BLaER1 treated with 17β-estradiol and CSF1 and Interleukin-3, amounts not matched to agents 10 nM and 100 nM (cell line): ENCODE measurements around the gene MAB21L4.
A peak's percentile ranks its signal among the peaks of the same experiment; 100 is the strongest.

Experiments used
- H3K27ac ChIP-seq, 11 experiments: shearing (Covaris generic); formaldehyde crosslinking; 2 replicates each; pipeline ENCODE4 v1.8.1; 2022
- H3K27me3 ChIP-seq, 11 experiments: shearing (Covaris generic); formaldehyde crosslinking; 2 replicates each; pipeline ENCODE4 v1.8.1; 2022
- H3K36me3 ChIP-seq, 11 experiments: shearing (Covaris generic); formaldehyde crosslinking; 2 replicates each; pipeline ENCODE4 v1.8.1; 2022
- H3K4me1 ChIP-seq, 10 experiments: shearing (Covaris generic); formaldehyde crosslinking; 2 replicates each; pipeline ENCODE4 v1.8.1; 2022
- H3K4me2 ChIP-seq, 11 experiments: shearing (Covaris generic); formaldehyde crosslinking; 2 replicates each; pipeline ENCODE4 v1.8.1; 2022
- H3K4me3 ChIP-seq, 10 experiments: shearing (Covaris generic); formaldehyde crosslinking; 2 replicates each; pipeline ENCODE4 v1.8.1; 2022
- H3K9ac ChIP-seq, 11 experiments: shearing (Covaris generic); formaldehyde crosslinking; 2 replicates each; pipeline ENCODE4 v1.8.1; 2022
- H3K9me3 ChIP-seq, 11 experiments: shearing (Covaris generic); formaldehyde crosslinking; replicated peaks in 1 of 11; 2 replicates each; pipeline ENCODE4 v1.8.1; 2022
- H4K20me1 ChIP-seq, 11 experiments: shearing (Covaris generic); formaldehyde crosslinking; 2 replicates each; pipeline ENCODE4 v1.8.1; 2022
- Cebpa-rat ChIP-seq, 11 experiments: shearing (Covaris generic); IDR thresholded peaks; 2 replicates each; pipeline ENCODE4 v1.8.1; 2022

MAB21L4 gene

DNA sequence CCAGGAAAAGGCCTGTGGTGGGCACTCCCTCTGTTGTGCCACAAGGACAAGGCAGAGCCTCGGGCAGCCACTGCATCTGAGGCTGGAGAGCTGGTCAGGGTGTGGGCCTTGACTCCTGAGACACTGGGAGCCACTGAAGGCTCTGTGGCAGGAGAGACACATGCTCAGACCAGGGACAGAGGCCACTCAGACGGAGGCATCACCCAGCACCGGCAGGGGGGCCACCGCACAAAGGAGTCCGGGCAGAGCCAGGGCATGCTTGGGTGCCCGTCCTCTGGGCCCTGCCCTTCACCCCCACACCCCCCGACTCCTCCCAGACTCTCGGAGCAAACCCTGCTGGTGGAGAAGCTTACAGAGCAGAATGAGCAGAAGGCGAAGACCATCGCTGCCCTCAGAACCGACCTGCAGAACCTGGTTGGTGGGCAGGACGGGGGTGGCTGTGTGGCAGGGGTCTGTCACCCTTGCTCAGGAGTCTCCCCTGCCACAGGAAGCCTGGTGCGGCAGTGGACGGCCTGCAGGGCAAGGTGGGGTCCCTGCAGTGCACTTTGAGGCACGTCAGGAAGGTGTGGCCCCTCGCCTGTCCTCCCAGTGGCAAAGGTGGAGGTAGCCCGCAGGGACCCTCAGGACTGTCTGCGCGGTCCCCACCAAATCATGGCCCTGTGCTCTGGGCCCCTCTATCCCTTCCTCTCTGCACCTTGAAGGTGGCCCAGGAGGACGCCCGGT, 36.2 kb upstream of the MAB21L4 start:
- no peak overlapping the region for H3K27ac ChIP-seq
- peak overlapping the region in 8 of 11 experiments; percentile 31 to 83 (median 73); a peak in 13 of 22 replicates for H3K4me2 ChIP-seq
- peaks cover 0 to 9% (median 0%) of the 10 kb centered on the region in 11 experiments; a peak in 1 of 22 replicates for H3K27me3 ChIP-seq
- peaks cover 7 to 11% (median 8%) of the 10 kb centered on the region in 11 experiments; a peak in 18 of 22 replicates for H3K9me3 ChIP-seq
- no peak overlapping the region for H3K4me3 ChIP-seq
- H3K36me3 ChIP-seq = no peaks in the 10 kb centered on the region
- H3K4me1 ChIP-seq = peaks cover 6 to 53% (median 45%) of the 10 kb centered on the region in 10 experiments; a peak in 18 of 20 replicates
- no peak overlapping the region; a peak in 1 of 22 replicates for H3K9ac ChIP-seq
- H4K20me1 ChIP-seq = peaks cover 0 to 17% (median 5%) of the 10 kb centered on the region in 11 experiments; a peak in 6 of 22 replicates
- no peak for TF ChIP-seq Cebpa-rat (IDR thresholded peaks at IDR 0.05)

DNA sequence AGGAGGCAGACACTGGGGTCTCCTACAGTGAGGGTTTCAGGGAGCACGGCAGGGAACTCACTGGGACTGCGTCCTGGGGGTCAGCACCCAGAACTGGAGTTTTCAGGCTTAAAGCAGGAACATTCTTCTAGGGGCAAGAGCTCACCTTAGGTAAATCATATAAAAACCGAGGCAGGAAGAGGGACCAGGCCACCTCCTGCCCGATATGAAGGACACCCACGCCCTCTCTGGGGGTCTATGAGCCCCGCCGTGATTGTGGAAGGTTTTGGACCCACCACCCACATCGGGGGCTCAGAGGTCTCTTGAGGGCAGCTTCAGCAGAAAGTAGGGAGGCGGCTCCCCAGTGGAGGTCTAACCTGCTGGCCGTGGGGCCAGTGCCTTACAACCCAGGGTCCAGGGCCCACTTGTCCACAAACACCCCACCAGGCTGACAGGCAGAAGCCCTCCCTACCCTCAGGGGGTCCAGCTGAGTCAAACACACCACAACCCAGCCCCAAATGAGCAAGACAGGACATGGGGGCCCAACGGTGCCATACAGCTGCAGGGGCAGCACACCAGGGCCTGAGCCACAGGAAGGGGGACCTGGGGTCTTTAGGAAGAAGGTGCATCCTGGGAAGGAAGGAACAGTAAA, 35.5 kb upstream of the MAB21L4 start:
- Histone ChIP-seq H3K27ac (no peak overlapping the region), H3K36me3 (no peaks in the 10 kb centered on the region), H3K4me1 (peaks cover 6 to 57% (median 49%) of the 10 kb centered on the region in 10 experiments; a peak in 18 of 20 replicates), H3K27me3 (peaks cover 0 to 9% (median 0%) of the 10 kb centered on the region in 11 experiments; a peak in 1 of 22 replicates), H3K9ac (no peak overlapping the region; a peak in 1 of 22 replicates), H4K20me1 (peaks cover 0 to 17% (median 5%) of the 10 kb centered on the region in 11 experiments; a peak in 6 of 22 replicates), H3K9me3 (peaks cover 0 to 4% (median 2%) of the 10 kb centered on the region in 11 experiments; a peak in 12 of 22 replicates), H3K4me3 (no peak overlapping the region), H3K4me2 (peak overlapping the region in 8 of 11 experiments; percentile 21 to 83 (median 73); a peak in 13 of 22 replicates)
- no peak for TF ChIP-seq Cebpa-rat (IDR thresholded peaks at IDR 0.05)

DNA sequence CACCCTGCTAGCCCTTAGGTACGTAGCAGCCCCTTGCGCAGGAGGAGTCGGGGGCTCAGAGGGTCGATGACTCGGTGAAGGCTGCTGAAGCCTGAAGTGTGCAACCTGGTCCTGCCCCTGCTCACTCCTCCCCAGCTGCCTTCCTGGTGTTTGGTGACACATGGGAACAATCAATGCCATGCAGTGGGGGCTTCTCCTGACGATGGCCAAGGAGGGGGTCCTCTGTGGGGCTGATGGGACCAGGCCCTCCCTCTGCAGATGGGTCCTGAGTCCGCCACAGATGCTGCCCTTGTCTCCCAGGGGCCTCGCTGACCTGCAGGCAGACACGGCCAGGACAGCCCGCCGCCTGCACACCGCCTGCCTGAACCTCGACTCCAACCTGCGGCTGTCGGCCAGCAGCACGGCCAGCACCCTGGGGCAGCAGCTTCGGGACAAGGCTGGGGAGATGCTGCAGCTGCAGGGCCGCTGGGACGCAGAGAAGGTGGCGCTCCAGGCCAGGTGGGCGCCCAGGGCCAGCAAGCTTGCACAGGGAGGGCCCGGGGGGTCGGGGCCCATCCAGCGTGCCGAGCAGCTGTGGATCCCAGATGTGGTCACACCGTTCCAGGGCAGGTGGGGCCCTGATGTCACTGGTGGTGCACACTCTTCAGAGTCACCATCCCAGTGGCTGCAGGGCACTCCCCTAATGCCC, 34.8 kb upstream of the MAB21L4 start:
- Histone ChIP-seq H3K4me2 (peak overlapping the region in 6 of 11 experiments; percentile 31 to 83 (median 77); a peak in 7 of 22 replicates), H3K36me3 (no peaks in the 10 kb centered on the region), H4K20me1 (peaks cover 0 to 23% (median 5%) of the 10 kb centered on the region in 11 experiments; a peak in 7 of 22 replicates), H3K27me3 (peaks cover 0 to 9% (median 0%) of the 10 kb centered on the region in 11 experiments; a peak in 1 of 22 replicates), H3K9me3 (no peaks in the 10 kb centered on the region), H3K4me1 (peaks cover 6 to 63% (median 50%) of the 10 kb centered on the region in 10 experiments; a peak in 18 of 20 replicates), H3K4me3 (no peak overlapping the region), H3K9ac (no peak overlapping the region), H3K27ac (no peak overlapping the region)
- no peak for TF ChIP-seq Cebpa-rat (IDR thresholded peaks at IDR 0.05)

DNA sequence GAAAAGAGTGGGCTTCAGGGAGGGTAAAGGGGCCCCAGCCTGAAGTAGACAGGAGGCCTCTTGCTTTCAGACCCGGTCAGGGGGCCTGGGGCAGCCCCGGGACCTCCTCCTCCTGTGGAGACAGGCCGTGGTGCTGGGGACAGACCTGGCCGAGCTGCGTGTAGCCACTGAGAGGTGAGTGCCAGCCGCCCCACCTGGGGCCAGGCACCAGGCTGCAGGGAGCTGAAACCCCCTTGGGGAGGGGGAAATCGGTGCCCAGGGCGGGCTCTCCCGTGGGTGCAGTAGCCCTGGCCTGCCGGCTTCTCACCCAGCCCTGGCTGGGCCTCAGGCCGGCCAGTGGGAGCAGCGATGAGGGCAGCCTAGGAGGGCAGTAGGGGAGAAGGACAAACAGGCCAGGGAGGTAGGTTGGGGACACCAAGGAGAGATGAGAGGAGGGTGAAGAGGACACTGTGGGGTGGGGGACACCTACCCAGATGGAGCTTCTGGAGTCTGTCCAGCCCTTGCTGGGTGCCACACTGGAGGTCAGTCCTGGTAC, 34.2 kb upstream of the MAB21L4 start:
- Histone ChIP-seq H3K27ac (no peak overlapping the region), H3K4me1 (peaks cover 6 to 59% (median 44%) of the 10 kb centered on the region in 10 experiments; a peak in 18 of 20 replicates), H3K4me2 (peak overlapping the region in 1 of 11 experiments; percentile 83; a peak in 1 of 22 replicates), H3K4me3 (no peak overlapping the region), H3K9ac (no peak overlapping the region), H3K36me3 (no peaks in the 10 kb centered on the region), H4K20me1 (peaks cover 0 to 24% (median 7%) of the 10 kb centered on the region in 11 experiments; a peak in 7 of 22 replicates), H3K27me3 (peaks cover 0 to 9% (median 0%) of the 10 kb centered on the region in 11 experiments; a peak in 1 of 22 replicates), H3K9me3 (no peaks in the 10 kb centered on the region)
- TF ChIP-seq Cebpa-rat (IDR thresholded peaks at IDR 0.05) = no peak

GRCh38 chr2:240929364-240930095, 33.6 kb upstream of the MAB21L4 start:
- Histone ChIP-seq H3K4me2 (no peak overlapping the region), H3K27me3 (peaks cover 0 to 9% (median 0%) of the 10 kb centered on the region in 11 experiments; a peak in 1 of 22 replicates), H3K4me1 (peaks cover 6 to 53% (median 38%) of the 10 kb centered on the region in 10 experiments; a peak in 18 of 20 replicates), H3K9ac (no peak overlapping the region), H4K20me1 (peaks cover 0 to 24% (median 7%) of the 10 kb centered on the region in 11 experiments; a peak in 7 of 22 replicates), H3K36me3 (no peaks in the 10 kb centered on the region), H3K4me3 (no peak overlapping the region), H3K27ac (no peak overlapping the region), H3K9me3 (no peaks in the 10 kb centered on the region)
- TF ChIP-seq Cebpa-rat (IDR thresholded peaks at IDR 0.05) = no peak

- no peaks in the 10 kb centered on the region for H3K36me3 ChIP-seq
- H3K9ac ChIP-seq = no peak overlapping the region
- H3K4me1 ChIP-seq = peaks cover 5 to 45% (median 30%) of the 10 kb centered on the region in 10 experiments; a peak in 18 of 20 replicates
- peaks cover 0 to 8% (median 0%) of the 10 kb centered on the region in 11 experiments; a peak in 1 of 22 replicates for H3K27me3 ChIP-seq
- H4K20me1 ChIP-seq = peaks cover 0 to 24% (median 5%) of the 10 kb centered on the region in 11 experiments; a peak in 7 of 22 replicates
- H3K4me3 ChIP-seq = no peak overlapping the region
- no peak overlapping the region for H3K4me2 ChIP-seq
- H3K27ac ChIP-seq = no peak overlapping the region
- no peaks in the 10 kb centered on the region for H3K9me3 ChIP-seq
- no peak for TF ChIP-seq Cebpa-rat (IDR thresholded peaks at IDR 0.05)
These were observed 32.8 kb upstream of the MAB21L4 start for GRCh38 chr2:240928476-240929363.

DNA sequence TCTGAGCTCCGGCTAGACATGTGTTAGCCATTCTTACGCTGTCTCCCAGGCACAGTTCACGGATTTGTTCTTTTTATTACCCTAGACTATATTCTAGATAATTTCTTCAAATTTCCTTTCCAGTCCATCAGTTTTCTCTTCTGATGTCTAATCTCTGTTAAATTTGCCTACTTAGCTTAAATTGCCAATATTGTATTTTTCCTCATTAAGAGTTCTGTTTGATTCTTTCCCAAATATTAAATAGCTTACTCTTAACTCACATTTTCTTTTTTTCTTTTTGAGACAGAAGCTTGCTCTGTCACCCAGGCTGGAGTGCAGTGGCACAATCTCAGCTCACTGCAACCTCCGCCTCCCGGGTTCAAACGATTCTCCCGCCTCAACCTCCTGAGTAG, 31.4 kb upstream of the MAB21L4 start:
- Histone ChIP-seq H3K27me3 (no peaks in the 10 kb centered on the region), H4K20me1 (peaks cover 0 to 13% (median 0%) of the 10 kb centered on the region in 11 experiments; a peak in 3 of 22 replicates), H3K4me2 (no peak overlapping the region), H3K4me1 (peaks cover 0 to 40% (median 24%) of the 10 kb centered on the region in 10 experiments; a peak in 14 of 20 replicates), H3K27ac (no peak overlapping the region), H3K36me3 (no peaks in the 10 kb centered on the region), H3K9ac (no peak overlapping the region), H3K9me3 (no peaks in the 10 kb centered on the region), H3K4me3 (no peak overlapping the region)
- no peak for TF ChIP-seq Cebpa-rat (IDR thresholded peaks at IDR 0.05)
